ENCODE data around the gene FLNB. TPM values are rescaled to one million over a fixed set of nuclear protein-coding genes. Genes with fewer than 3 reads are reported as not detected.

The FLNB gene
- total and polyA plus RNA-seq, 2 experiments from 2014 or later: 60.6 to 186 TPM

- DNase-seq: no peak
- Histone ChIP-seq H3K9me2 (ENCODE audit: insufficient read depth) (no peaks in the 10 kb centered on the region), H3K4me2 (ENCODE audit: unreplicated experiment) (no peak overlapping the region), H2AFZ (no peak overlapping the region), H3K4me1 (ENCODE audit: insufficient read depth) (no peaks in the 10 kb centered on the region), H3K79me2 (ENCODE audit: insufficient read depth) (peaks cover 98% of the 10 kb centered on the region), H3K27me3 (replicated peaks; ENCODE audit: insufficient read depth) (no peaks in the 10 kb centered on the region), H3K27ac (no peak overlapping the region), H3F3A (ENCODE audit: insufficient read depth) (peaks cover 9% of the 10 kb centered on the region), H3K4me3 (no peak overlapping the region), H3K9ac (no peak overlapping the region), H4K20me1 (ENCODE audit: insufficient read depth) (no peaks in the 10 kb centered on the region; the same call in 1 of the 2 replicates), H3K36me3 (ENCODE audit: low read depth) (peaks cover 35% of the 10 kb centered on the region; the same call in 1 of the 2 replicates), H3K9me3 (ENCODE audit: low read depth) (no peaks in the 10 kb centered on the region)
- in situ Hi-C loops (cut with MboI): no loop called here
- TF ChIP-seq EZH2phosphoT487 (IDR thresholded peaks at IDR 0.05; ENCODE audit: insufficient read depth, low read depth) (no peak), EZH2 (IDR thresholded peaks at IDR 0.05; ENCODE audit: insufficient read depth, poor library complexity, severe bottlenecking) (no peak)
- 95 to 96% methylated on average over 5 of the region's 5 CpGs for WGBS, 2 experiments (ENCODE audit: low coverage in 1 of 2, low lambda C conversion rate in 2 of 2, missing lambda C conversion rate in 2 of 2)
Measured at GRCh38 chr3:58084788-58085543, 76.7 kb downstream of the FLNB start.

- Histone ChIP-seq H3K9me3 (ENCODE audit: low read depth) (no peaks in the 10 kb centered on the region), H3K9ac (no peak overlapping the region)
- in situ Hi-C loops (cut with MboI): no loop called here
Measured at GRCh38 chr3:58085616-58086015, 77.4 kb downstream of the FLNB start.

GRCh38 chr3:58088501-58088900, 80.3 kb downstream of the FLNB start:
- peaks cover 15% of the 10 kb centered on the region for H3K36me3 ChIP-seq (ENCODE audit: low read depth)
- no peak overlapping the region for H3K27ac ChIP-seq
- no peaks in the 10 kb centered on the region for H3K9me3 ChIP-seq (ENCODE audit: low read depth)
- 83 to 89% methylated on average over 3 of the region's 3 CpGs for WGBS, 2 experiments (ENCODE audit: low coverage in 1 of 2, low lambda C conversion rate in 2 of 2, missing lambda C conversion rate in 2 of 2)
- no peaks in the 10 kb centered on the region for H3K27me3 ChIP-seq (replicated peaks; ENCODE audit: insufficient read depth)
- no peak overlapping the region for H2AFZ ChIP-seq
- H3K4me1 ChIP-seq (ENCODE audit: insufficient read depth): no peaks in the 10 kb centered on the region
- DNase-seq: no peak
- no peak overlapping the region for H3K9ac ChIP-seq
- no peaks in the 10 kb centered on the region for H3K9me2 ChIP-seq (ENCODE audit: insufficient read depth)
- in situ Hi-C loops (cut with MboI): no loop called here
- no peak overlapping the region for H3K4me3 ChIP-seq
- H3K79me2 ChIP-seq (ENCODE audit: insufficient read depth): peaks cover 99% of the 10 kb centered on the region
- no peak overlapping the region for H3K4me2 ChIP-seq (ENCODE audit: unreplicated experiment)
- TF ChIP-seq EZH2phosphoT487 (IDR thresholded peaks at IDR 0.05; ENCODE audit: insufficient read depth, low read depth) (no peak), EZH2 (IDR thresholded peaks at IDR 0.05; ENCODE audit: insufficient read depth, poor library complexity, severe bottlenecking) (no peak)
- H3F3A ChIP-seq (ENCODE audit: insufficient read depth): peaks cover 6% of the 10 kb centered on the region; the same call in 1 of the 2 replicates
- H4K20me1 ChIP-seq (ENCODE audit: insufficient read depth): no peaks in the 10 kb centered on the region; the same call in 1 of the 2 replicates

More at GRCh38 chr3:58085616-58086015, 77.4 kb downstream of the FLNB start:
- Histone ChIP-seq H3K79me2 (ENCODE audit: insufficient read depth) (peaks cover 98% of the 10 kb centered on the region), H3F3A (ENCODE audit: insufficient read depth) (peaks cover 9% of the 10 kb centered on the region), H3K27me3 (replicated peaks; ENCODE audit: insufficient read depth) (no peaks in the 10 kb centered on the region), H3K27ac (no peak overlapping the region), H4K20me1 (ENCODE audit: insufficient read depth) (no peaks in the 10 kb centered on the region; the same call in 1 of the 2 replicates), H3K4me2 (ENCODE audit: unreplicated experiment) (no peak overlapping the region), H3K4me3 (no peak overlapping the region), H3K9me2 (ENCODE audit: insufficient read depth) (no peaks in the 10 kb centered on the region), H3K36me3 (ENCODE audit: low read depth) (peaks cover 37% of the 10 kb centered on the region), H3K4me1 (ENCODE audit: insufficient read depth) (no peaks in the 10 kb centered on the region), H2AFZ (no peak overlapping the region)
- no peak for DNase-seq
- 84 to 86% methylated on average over 6 of the region's 6 CpGs for WGBS, 2 experiments (ENCODE audit: low coverage in 1 of 2, low lambda C conversion rate in 2 of 2, missing lambda C conversion rate in 2 of 2)
- TF ChIP-seq EZH2phosphoT487 (IDR thresholded peaks at IDR 0.05; ENCODE audit: insufficient read depth, low read depth) (no peak), EZH2 (IDR thresholded peaks at IDR 0.05; ENCODE audit: insufficient read depth, poor library complexity, severe bottlenecking) (no peak)

DNA sequence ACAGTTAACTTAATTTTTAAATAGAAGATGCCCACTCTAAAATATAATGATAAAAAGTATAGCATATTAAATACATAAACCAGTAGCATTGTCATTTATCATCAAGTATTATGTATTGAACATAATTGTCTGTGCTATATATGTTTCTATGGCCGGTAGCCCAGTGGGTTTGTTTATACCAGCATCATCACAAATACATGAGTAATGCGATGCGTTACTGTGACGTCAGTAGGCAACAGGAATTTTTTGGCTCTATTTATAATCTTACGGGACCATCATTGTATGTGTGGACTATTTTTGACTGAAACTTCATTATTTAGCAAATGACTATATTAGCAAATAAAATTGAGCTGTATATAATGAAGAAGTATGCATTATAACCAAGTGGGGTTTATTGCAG, 82.1 kb downstream of the FLNB start:
- H3K79me2 ChIP-seq (ENCODE audit: insufficient read depth): peaks cover 99% of the 10 kb centered on the region
- H3K36me3 ChIP-seq (ENCODE audit: low read depth): peaks cover 21% of the 10 kb centered on the region
- H3K4me3 ChIP-seq: no peak overlapping the region
- no peak overlapping the region for H3K9ac ChIP-seq
- no peak overlapping the region for H3K27ac ChIP-seq
- peaks cover 6% of the 10 kb centered on the region; the same call in 1 of the 2 replicates for H3F3A ChIP-seq (ENCODE audit: insufficient read depth)
- no peak for DNase-seq
- H3K4me1 ChIP-seq (ENCODE audit: insufficient read depth): no peaks in the 10 kb centered on the region
- no peaks in the 10 kb centered on the region; the same call in 1 of the 2 replicates for H4K20me1 ChIP-seq (ENCODE audit: insufficient read depth)
- H3K9me2 ChIP-seq (ENCODE audit: insufficient read depth): no peaks in the 10 kb centered on the region
- in situ Hi-C loops (cut with MboI): no loop called here
- TF ChIP-seq EZH2phosphoT487 (IDR thresholded peaks at IDR 0.05; ENCODE audit: insufficient read depth, low read depth) (no peak), EZH2 (IDR thresholded peaks at IDR 0.05; ENCODE audit: insufficient read depth, poor library complexity, severe bottlenecking) (no peak)
- WGBS, 2 experiments (ENCODE audit: low coverage in 1 of 2, low lambda C conversion rate in 2 of 2, missing lambda C conversion rate in 2 of 2): 94 to 96% methylated on average over 5 of the region's 5 CpGs
- H3K27me3 ChIP-seq (replicated peaks; ENCODE audit: insufficient read depth): no peaks in the 10 kb centered on the region
- H3K9me3 ChIP-seq (ENCODE audit: low read depth): no peaks in the 10 kb centered on the region
- H2AFZ ChIP-seq: no peak overlapping the region
- no peak overlapping the region for H3K4me2 ChIP-seq (ENCODE audit: unreplicated experiment)

Data from GM23248 (cell line).